SK-N-SH treated with all-trans-retinoic acid at 6 μM for 48 hours (cell line): Measurements from ENCODE around the gene RGS6.

Source experiments
- ARNTL ChIP-seq: fragments of 450-650 bp; formaldehyde crosslinking; IDR thresholded peaks from 2 replicates; pipeline ENCODE4 v1.5.0; 2020; ENCODE audit warnings: low read depth, mild to moderate bottlenecking, moderate library complexity, borderline replicate concordance
- CREB5 ChIP-seq: fragments of 250-450 bp; sonication (Bioruptor Pico); IDR thresholded peaks from 2 replicates; pipeline ENCODE4 v1.5.1; 2020; ENCODE audit warnings: low read depth, mild to moderate bottlenecking, moderate library complexity
- CSDC2 ChIP-seq: fragments of 250-450 bp; sonication (Bioruptor Pico); IDR thresholded peaks from 2 replicates; pipeline ENCODE4 v1.5.0; 2020; ENCODE audit warnings: mild to moderate bottlenecking, moderate library complexity
- ESRRG ChIP-seq: fragments of 250-450 bp; sonication (Bioruptor Pico); IDR thresholded peaks from 2 replicates; pipeline ENCODE4 v1.6.1; 2021; ENCODE audit warnings: mild to moderate bottlenecking
- ISL1 ChIP-seq: fragments of 250-450 bp; sonication (Bioruptor Pico); IDR thresholded peaks from 2 replicates; pipeline ENCODE4 v2.1.2; 2022; ENCODE audit warnings: mild to moderate bottlenecking, moderate library complexity
- ZFP3 ChIP-seq: fragments of 250-450 bp; sonication (Bioruptor Pico); IDR thresholded peaks from 2 replicates; pipeline ENCODE4 v1.5.0; 2020; ENCODE audit warnings: mild to moderate bottlenecking, moderate library complexity
- ZNF565 ChIP-seq: fragments of 450-650 bp; formaldehyde crosslinking; conservative IDR thresholded peaks from 2 replicates; pipeline ENCODE4 v1.5.0; 2020; ENCODE audit warnings: low read depth, mild to moderate bottlenecking, moderate library complexity
- TF ChIP-seq, protein P1 (sequence below): fragments of 250-450 bp; sonication (Bioruptor Pico); IDR thresholded peaks from 2 replicates; pipeline ENCODE4 v1.8.0; 2020; ENCODE audit warnings: mild to moderate bottlenecking, moderate library complexity, borderline replicate concordance

DNA sequence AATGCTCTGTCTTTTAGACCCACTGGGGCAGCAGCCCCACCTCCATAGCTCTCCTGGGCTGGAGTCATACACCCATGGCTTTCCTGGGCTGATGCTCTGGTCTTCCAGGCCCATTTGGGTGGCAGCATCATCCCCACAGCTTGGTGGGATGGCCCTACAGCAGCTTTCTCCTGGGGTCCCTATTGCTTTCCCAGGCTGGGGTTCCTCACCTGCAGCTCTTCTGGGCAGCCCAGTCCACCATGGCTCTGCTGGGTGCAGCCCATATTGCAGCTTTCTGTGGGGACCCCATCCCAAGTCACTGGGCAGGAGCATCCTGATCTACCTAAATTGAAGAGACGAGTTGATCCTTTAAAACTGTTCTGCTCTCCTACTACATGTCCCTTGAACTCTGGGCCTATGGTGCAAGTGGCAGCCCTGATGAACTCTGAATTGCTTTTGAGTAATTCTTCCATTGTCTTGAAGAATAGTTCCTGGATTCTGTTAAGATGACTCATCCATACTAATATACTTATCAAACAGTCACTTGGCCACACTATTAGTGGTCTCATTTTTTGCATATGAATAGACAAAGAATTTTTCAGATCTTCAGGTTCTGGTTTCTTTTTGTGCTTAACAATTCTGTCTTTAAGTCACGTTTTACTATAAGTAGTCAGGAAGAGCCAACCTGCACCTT lies 571.6 kb downstream of the RGS6 start:
- TF ChIP-seq ISL1 (CRISPR knock-in tag) (no peak), CREB5 (CRISPR knock-in tag) (no peak), ZNF565 (CRISPR knock-in tag) (no peak), ESRRG (CRISPR knock-in tag) (no peak), CSDC2 (CRISPR knock-in tag) (no peak), ZFP3 (CRISPR knock-in tag) (no peak), ARNTL (no peak)
- TF ChIP-seq, protein P1, sequence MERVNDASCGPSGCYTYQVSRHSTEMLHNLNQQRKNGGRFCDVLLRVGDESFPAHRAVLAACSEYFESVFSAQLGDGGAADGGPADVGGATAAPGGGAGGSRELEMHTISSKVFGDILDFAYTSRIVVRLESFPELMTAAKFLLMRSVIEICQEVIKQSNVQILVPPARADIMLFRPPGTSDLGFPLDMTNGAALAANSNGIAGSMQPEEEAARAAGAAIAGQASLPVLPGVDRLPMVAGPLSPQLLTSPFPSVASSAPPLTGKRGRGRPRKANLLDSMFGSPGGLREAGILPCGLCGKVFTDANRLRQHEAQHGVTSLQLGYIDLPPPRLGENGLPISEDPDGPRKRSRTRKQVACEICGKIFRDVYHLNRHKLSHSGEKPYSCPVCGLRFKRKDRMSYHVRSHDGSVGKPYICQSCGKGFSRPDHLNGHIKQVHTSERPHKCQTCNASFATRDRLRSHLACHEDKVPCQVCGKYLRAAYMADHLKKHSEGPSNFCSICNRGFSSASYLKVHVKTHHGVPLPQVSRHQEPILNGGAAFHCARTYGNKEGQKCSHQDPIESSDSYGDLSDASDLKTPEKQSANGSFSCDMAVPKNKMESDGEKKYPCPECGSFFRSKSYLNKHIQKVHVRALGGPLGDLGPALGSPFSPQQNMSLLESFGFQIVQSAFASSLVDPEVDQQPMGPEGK = no peak
